ENCODE measurements around the gene RABL2B.

The RABL2B gene

DNA sequence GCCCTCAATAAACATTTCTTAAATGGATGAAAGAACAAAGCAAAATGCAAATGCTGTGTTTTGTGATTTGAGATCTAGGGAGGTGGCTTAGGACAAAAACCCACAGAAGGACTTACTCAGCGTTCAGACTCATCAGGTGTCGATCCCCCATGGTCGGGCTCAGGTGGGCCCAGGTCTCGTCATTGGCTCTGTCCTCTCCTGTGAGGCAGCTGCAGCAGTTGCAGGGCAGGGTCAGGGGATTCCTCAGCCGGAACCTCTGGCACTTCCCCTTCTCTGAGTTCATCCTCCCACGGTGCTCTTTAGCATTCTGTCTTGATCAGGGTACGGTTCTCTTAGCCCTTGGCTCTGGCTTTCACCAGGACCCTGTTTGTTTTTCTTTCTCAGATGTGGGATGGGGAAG is 59.4 kb downstream of the RABL2B start:
- no peaks in the 10 kb centered on the region for H3K9me3 ChIP-seq
- H3K4me3 ChIP-seq: no peak overlapping the region
- no peak overlapping the region for H3K27ac ChIP-seq
- TF ChIP-seq, protein P1, sequence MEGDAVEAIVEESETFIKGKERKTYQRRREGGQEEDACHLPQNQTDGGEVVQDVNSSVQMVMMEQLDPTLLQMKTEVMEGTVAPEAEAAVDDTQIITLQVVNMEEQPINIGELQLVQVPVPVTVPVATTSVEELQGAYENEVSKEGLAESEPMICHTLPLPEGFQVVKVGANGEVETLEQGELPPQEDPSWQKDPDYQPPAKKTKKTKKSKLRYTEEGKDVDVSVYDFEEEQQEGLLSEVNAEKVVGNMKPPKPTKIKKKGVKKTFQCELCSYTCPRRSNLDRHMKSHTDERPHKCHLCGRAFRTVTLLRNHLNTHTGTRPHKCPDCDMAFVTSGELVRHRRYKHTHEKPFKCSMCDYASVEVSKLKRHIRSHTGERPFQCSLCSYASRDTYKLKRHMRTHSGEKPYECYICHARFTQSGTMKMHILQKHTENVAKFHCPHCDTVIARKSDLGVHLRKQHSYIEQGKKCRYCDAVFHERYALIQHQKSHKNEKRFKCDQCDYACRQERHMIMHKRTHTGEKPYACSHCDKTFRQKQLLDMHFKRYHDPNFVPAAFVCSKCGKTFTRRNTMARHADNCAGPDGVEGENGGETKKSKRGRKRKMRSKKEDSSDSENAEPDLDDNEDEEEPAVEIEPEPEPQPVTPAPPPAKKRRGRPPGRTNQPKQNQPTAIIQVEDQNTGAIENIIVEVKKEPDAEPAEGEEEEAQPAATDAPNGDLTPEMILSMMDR (IDR thresholded peaks at IDR 0.05): no peak
- peaks cover 0 to 46% of the 10 kb centered on the region in 2 donors for H3K27me3 ChIP-seq
- intact Hi-C loops (cut with DNase I; ENCODE audit: low total_unique reads): no loop called here
- DNase-seq: no peak
- H3K4me1 ChIP-seq: peaks cover 0 to 15% (median 0%) of the 10 kb centered on the region in 4 donors
- H3K36me3 ChIP-seq: no peaks in the 10 kb centered on the region

DNA sequence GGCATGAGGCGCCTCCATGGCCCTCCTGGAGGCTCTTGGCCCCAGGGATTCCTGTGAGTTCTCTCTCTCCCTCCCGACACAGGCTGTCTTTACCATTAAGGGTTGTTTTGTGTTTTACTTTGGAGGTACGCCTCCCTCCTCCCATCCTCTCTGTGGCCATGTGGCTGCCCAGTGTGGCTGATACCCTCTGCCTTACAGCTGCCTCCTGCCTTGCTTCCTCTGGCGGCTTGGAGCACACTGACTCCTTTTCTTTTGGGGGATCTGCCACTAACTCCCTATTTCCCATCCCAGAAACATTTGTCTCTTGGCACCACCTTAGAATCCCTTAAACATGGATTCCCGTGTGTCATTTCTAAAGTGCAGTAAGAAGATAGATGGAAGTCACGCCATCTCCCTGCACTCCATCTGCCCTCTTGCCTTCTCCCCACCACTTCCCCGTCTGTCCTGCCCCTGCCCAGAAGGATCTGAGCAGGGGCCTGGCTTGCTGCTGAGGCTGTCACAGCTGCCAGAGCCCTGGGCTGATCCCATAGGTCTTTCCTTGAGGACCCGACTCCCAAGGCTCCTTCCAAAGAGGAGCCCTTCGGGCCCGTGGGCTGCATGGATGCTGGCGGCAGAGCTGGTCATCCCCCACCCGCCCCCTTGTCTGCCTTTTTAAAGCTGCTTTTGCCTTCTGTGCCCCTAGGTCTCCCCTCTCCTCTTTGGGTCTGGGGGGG is 60.6 kb downstream of the RABL2B start:
- Histone ChIP-seq H3K36me3 (no peaks in the 10 kb centered on the region), H3K9me3 (no peaks in the 10 kb centered on the region), H3K27me3 (peaks cover 0 to 47% of the 10 kb centered on the region in 2 donors), H3K4me1 (peaks cover 0 to 15% (median 0%) of the 10 kb centered on the region in 4 donors), H3K27ac (no peak overlapping the region), H3K4me3 (no peak overlapping the region)
- TF ChIP-seq, protein P1 (IDR thresholded peaks at IDR 0.05): no peak
- DNase-seq: no peak
- intact Hi-C loops (cut with DNase I; ENCODE audit: low total_unique reads): no loop called here

DNA sequence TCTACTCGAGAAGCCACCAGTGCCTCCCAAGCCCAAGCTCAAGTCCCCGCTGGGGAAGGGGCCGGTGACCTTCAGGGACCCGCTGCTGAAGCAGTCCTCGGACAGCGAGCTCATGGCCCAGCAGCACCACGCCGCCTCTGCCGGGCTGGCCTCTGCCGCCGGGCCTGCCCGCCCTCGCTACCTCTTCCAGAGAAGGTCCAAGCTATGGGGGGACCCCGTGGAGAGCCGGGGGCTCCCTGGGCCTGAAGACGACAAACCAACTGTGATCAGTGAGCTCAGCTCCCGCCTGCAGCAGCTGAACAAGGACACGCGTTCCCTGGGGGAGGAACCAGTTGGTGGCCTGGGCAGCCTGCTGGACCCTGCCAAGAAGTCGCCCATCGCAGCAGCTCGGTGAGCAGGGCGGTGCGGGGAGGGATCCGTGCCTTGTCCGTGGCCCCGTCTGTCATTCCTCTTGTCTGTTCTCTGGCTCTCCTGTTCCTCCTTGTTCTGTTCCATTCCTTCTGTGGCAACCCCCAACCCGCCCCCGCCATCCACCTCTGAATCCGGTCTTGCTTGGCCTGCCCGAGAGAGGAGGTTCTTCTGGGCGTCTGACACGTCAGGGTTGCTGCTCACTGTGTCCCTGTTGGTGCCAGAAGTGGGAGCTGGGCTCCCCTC is 61.3 kb downstream of the RABL2B start:
- TF ChIP-seq, protein P1 (IDR thresholded peaks at IDR 0.05): no peak
- intact Hi-C loops (cut with DNase I; ENCODE audit: low total_unique reads): no loop called here
- H3K36me3 ChIP-seq: no peaks in the 10 kb centered on the region
- H3K27me3 ChIP-seq: peaks cover 0 to 48% of the 10 kb centered on the region in 2 donors
- no peak overlapping the region for H3K27ac ChIP-seq
- H3K4me1 ChIP-seq: peaks cover 0 to 15% (median 0%) of the 10 kb centered on the region in 4 donors
- no peak for DNase-seq
- H3K4me3 ChIP-seq: no peak overlapping the region
- no peaks in the 10 kb centered on the region for H3K9me3 ChIP-seq

DNA sequence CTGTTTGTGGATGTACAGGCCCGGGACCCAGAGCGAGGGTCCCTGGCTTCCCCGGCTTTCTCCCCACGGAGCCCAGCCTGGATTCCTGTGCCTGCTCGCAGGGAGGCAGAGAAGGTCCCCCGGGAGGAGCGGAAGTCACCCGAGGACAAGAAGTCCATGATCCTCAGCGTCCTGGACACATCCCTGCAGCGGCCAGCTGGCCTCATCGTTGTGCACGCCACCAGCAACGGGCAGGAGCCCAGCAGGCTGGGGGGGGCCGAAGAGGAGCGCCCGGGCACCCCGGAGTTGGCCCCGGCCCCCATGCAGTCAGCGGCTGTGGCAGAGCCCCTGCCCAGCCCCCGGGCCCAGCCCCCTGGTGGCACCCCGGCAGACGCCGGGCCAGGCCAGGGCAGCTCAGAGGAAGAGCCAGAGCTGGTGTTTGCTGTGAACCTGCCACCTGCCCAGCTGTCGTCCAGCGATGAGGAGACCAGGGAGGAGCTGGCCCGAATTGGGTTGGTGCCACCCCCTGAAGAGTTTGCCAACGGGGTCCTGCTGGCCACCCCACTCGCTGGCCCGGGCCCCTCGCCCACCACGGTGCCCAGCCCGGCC is 62.1 kb downstream of the RABL2B start:
- Histone ChIP-seq H3K4me1 (peaks cover 0 to 15% (median 0%) of the 10 kb centered on the region in 4 donors), H3K9me3 (no peaks in the 10 kb centered on the region), H3K27ac (no peak overlapping the region), H3K27me3 (peaks cover 0 to 48% of the 10 kb centered on the region in 2 donors), H3K36me3 (no peaks in the 10 kb centered on the region), H3K4me3 (no peak overlapping the region)
- TF ChIP-seq, protein P1 (IDR thresholded peaks at IDR 0.05): no peak
- DNase-seq: no peak
- intact Hi-C loops (cut with DNase I; ENCODE audit: low total_unique reads): no loop called here

DNA sequence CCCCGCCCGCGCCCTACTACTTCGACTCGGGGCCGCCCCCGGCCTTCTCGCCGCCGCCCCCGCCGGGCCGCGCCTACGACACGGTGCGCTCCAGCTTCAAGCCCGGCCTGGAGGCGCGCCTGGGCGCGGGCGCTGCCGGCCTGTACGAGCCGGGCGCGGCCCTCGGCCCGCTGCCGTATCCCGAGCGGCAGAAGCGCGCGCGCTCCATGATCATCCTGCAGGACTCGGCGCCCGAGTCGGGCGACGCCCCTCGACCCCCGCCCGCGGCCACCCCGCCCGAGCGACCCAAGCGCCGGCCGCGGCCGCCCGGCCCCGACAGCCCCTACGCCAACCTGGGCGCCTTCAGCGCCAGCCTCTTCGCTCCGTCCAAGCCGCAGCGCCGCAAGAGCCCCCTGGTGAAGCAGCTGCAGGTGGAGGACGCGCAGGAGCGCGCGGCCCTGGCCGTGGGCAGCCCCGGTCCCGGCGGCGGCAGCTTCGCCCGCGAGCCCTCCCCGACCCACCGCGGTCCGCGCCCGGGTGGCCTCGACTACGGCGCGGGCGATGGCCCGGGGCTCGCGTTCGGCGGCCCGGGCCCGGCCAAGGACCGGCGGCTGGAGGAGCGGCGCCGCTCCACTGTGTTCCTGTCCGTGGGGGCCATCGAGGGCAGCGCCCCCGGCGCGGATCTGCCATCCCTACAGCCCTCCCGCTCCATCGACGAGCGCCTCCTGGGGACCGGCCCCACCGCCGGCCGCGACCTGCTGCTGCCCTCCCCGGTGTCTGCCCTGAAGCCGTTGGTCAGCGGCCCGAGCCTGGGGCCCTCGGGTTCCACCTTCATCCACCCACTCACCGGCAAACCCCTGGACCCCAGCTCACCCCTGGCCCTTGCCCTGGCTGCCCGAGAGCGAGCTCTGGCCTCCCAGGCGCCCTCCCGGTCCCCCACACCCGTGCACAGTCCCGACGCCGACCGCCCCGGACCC is 62.9 kb downstream of the RABL2B start:
- TF ChIP-seq, protein P1 (IDR thresholded peaks at IDR 0.05): no peak

More for the DNA sequence above, 62.9 kb downstream of the RABL2B start:
- H3K4me1 ChIP-seq: peaks cover 0 to 15% (median 0%) of the 10 kb centered on the region in 4 donors
- intact Hi-C loops (cut with DNase I; ENCODE audit: low total_unique reads): no loop called here
- peaks cover 0 to 48% of the 10 kb centered on the region in 2 donors for H3K27me3 ChIP-seq
- H3K36me3 ChIP-seq: no peaks in the 10 kb centered on the region
- no peak overlapping the region for H3K27ac ChIP-seq
- DNase-seq: no peak
- no peak overlapping the region for H3K4me3 ChIP-seq
- H3K9me3 ChIP-seq: no peaks in the 10 kb centered on the region

Measured in tibial artery (tissue), 4 donors.